GM12872 (cell line): ENCODE data around the gene STATH.
"Not testable (repeated sequence)": the region's sequence is repeated elsewhere in the genome, so short reads cannot be mapped to it uniquely, and the experiment has no call there.

Experiments used
- TF ChIP-seq, protein P1 (sequence below): IDR thresholded peaks from 3 replicates; pipeline ENCODE4 v1.5.1; 2011; ENCODE audit warnings: low read depth, mild to moderate bottlenecking, low read length, moderate library complexity; ENCODE audit not compliant: insufficient read depth

The STATH gene

DNA sequence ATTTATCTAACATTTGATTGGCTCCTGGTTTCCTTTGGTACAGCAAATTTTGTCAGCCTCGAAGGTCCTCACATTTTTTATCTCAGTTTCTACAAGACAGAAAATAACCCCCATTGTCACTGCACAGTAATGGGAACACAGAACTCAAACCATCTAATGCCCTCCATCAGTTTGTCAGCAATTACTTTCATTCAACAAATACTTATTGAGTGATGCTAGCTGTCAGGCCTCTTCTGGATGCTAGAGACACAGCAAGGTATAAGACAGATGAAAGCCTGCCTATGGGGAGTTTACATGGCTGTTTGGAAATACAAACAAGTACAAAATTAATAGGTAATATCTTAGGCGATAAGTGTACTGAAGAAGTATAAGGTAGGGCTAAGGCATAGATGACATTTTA is 27.5 kb downstream of the STATH start:
- TF ChIP-seq, protein P1, sequence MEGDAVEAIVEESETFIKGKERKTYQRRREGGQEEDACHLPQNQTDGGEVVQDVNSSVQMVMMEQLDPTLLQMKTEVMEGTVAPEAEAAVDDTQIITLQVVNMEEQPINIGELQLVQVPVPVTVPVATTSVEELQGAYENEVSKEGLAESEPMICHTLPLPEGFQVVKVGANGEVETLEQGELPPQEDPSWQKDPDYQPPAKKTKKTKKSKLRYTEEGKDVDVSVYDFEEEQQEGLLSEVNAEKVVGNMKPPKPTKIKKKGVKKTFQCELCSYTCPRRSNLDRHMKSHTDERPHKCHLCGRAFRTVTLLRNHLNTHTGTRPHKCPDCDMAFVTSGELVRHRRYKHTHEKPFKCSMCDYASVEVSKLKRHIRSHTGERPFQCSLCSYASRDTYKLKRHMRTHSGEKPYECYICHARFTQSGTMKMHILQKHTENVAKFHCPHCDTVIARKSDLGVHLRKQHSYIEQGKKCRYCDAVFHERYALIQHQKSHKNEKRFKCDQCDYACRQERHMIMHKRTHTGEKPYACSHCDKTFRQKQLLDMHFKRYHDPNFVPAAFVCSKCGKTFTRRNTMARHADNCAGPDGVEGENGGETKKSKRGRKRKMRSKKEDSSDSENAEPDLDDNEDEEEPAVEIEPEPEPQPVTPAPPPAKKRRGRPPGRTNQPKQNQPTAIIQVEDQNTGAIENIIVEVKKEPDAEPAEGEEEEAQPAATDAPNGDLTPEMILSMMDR, result no peak

DNA sequence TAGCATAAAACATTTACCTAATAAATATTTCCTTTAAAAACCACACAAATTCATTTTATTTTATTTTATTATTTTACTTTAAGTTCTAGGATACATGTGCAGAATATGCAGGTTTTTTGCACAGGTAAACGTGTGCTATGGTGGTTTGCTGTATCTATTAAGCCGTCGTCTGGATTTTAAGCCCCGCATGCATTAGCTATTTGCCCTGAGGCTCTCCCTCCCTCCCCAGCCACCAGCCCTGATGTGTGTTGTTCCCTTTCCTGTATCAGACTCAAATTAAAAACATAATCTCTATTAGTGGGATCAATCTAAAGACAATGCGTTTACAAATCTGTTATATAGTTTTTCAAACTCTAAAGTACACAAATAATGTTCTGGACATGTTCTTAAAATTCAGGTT is 31.2 kb downstream of the STATH start:
- TF ChIP-seq, protein P1, result no peak

- TF ChIP-seq, protein P1, result not testable (repeated sequence)
Observed at GRCh38 chr4:70028159-70028558, 32.4 kb downstream of the STATH start, which contains the start of gene HTN3. TSS of gene HTN3 (plus strand) at chr4:70028459. CDS start at chr4:70030741, 2,282 bp downstream.

DNA sequence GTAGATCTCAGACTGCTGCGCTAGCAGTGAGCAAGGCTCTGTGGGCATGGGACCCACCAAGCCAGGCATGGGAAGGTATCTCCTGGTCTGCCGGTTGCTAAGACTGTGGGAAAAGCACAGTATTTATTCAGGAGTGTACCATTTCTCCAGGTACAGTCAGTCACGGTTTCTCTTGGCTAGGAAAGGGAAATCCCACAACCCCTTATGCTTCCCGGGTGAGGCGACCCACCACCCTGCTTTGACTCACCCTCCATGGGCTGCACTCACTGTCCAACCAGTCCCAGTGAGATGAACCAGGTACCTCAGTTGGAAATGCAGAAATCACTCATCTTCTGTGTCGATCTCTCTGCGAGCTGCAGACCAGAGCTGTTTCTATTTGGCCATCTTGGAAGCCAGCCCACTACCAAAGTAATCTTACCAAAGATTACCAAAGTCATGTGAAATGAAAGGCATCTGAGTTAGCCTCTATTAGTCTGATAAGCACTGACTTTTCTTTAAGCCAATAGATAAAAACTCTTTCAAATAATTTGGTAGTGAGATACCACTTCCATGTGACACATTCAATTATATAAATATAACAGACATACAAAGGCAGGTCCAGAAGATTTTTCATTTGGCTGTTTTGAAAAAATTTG is 46.0 kb downstream of the STATH start:
- TF ChIP-seq, protein P1, result no peak

GRCh38 chr4:70050138-70050537 is 54.4 kb downstream of the STATH start, which contains the start of gene HTN1:
TSS of gene HTN1 (plus strand) at chr4:70050438. CDS start at chr4:70053077, 2,639 bp downstream.
- TF ChIP-seq, protein P1, result not testable (repeated sequence)
